Stimulated activated naive CD8-positive, alpha-beta T cell treated with anti-CD3 and anti-CD28 coated beads, Interleukin-15, amount 100 ng/mL, for 72 hours (primary cell): Measurements from ENCODE around the gene ZBP1.

ENCODE experiments used
- ATAC-seq: fragments of 150-1000 bp; cut with Tn5 transposase; 2 replicates; pipeline ENCODE4 v1.10.0; 2021; ENCODE audit warnings: mild to moderate bottlenecking, moderate library complexity
- DNase-seq, 2 donors: peaks; one replicate each; pipeline ENCODE4 v3.0.0; 2021 to 2022
- H3K27ac Mint-ChIP-seq, 2 donors: one replicate each; pipeline ENCODE4 v1.8.0; 2022; ENCODE audit warnings: mild to moderate bottlenecking in 2 of 2, mixed read lengths in 2 of 2, moderate library complexity in 2 of 2
- H3K27me3 Mint-ChIP-seq: one replicate; pipeline ENCODE4 v1.8.0; 2022; ENCODE audit warnings: mixed read lengths
- H3K4me1 Mint-ChIP-seq: one replicate; pipeline ENCODE4 v1.8.0; 2022; ENCODE audit warnings: mild to moderate bottlenecking, mixed read lengths
- H3K4me3 Mint-ChIP-seq, 2 donors: one replicate each; pipeline ENCODE4 v1.8.0; 2022; ENCODE audit warnings: mild to moderate bottlenecking in 2 of 2, mixed read lengths in 2 of 2, moderate library complexity in 1 of 2
- H3K9me3 Mint-ChIP-seq, 2 donors: one replicate each; pipeline ENCODE4 v1.8.0; 2022; ENCODE audit warnings: mixed read lengths in 2 of 2

Gene ZBP1

GRCh38 chr20:57618091-57618763 is 2.0 kb downstream of the ZBP1 start:
- ATAC-seq = no peak
- H3K9me3 Mint-ChIP-seq = no peaks in the 10 kb centered on the region
- peak overlapping the region; percentile 56 to 73 for H3K4me3 Mint-ChIP-seq
- no peaks in the 10 kb centered on the region for H3K27me3 Mint-ChIP-seq
- H3K27ac Mint-ChIP-seq = peak overlapping the region in 1 of 2 donors; percentile 49
- peak in 1 of 2 donors; percentile 36 for DNase-seq
- peaks cover 81% of the 10 kb centered on the region for H3K4me1 Mint-ChIP-seq

DNA sequence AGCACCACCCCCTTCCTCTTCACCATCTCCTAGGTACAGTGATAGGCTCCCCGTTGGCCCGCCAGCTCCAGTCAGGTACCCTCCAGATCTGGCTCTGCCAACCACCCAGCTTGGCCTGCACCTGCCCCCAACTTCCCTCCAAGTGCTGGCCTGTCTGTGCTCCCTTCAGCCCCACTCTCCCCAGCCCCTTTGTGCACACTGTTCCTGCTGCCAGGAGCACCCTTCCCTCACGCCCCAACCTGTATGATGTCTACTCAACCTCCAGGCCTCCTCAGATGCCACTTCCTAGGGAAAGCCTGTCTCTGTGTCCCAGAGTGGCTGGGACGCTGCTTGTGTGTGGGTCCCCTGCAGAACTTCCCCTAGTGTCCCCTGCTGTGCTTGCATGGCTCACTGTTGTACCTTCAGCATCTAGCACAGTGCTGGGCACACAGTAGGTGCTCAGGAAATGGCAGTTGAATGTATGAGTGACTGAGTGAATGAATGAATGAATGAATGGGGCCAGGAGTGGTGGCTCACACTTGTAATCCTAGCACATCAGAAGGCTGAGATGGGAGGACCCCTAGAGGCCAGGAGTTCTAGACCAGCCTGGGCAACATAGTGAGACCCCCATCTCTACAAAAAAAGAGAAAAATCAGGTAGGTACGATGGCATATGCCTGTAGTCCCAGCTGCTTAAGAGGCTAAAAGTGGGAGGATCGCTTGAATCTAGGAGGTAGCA is 3.0 kb downstream of the ZBP1 start:
- Mint-ChIP-seq H3K27me3 (no peaks in the 10 kb centered on the region), H3K4me1 (peaks cover 71% of the 10 kb centered on the region), H3K27ac (peak overlapping the region in 1 of 2 donors; percentile 64), H3K4me3 (no peak overlapping the region), H3K9me3 (no peaks in the 10 kb centered on the region)
- DNase-seq (no peak), ATAC-seq (no peak)

DNA sequence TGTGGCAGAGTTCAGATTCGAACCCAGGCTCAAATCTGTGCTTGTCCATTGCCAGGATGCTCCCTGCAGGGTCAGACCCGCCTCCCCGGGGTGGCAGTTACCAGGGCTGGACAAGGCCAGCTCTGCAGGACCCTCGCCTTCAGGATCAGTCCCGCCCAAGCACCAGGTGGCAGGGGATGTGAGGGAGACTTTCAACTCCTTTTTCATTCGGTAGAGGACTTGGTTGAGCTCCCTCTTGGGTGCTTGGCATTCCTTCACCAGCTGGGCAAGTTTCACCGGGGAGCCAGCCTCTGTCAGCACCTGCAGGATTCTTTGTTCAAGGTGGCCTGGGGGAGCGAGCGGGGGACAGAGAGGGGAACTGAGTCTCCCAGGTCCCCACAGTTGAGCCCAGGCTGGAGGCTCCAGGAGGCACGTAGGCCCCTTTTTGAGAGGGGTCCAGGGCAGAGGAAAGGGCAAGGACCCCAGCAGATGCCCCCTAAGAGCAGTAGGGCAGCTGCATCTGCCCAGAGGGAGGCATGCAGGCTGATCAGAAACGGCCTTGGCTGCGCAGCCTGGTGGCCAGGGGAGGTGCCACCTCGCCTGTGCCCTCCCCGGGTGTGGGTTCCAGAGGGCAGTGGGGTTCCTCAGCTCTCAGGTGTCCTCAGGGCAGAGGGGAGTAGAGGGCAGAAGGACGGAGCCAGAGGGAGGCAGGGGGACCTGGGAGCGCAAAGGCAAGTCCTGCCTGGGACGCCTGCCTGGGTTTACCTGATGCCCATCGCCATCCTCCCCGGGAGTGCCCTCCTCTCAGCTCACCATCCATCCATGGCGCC is 3.9 kb downstream of the ZBP1 start:
- H3K27me3 Mint-ChIP-seq = no peaks in the 10 kb centered on the region
- H3K4me3 Mint-ChIP-seq = no peak overlapping the region
- DNase-seq (peak in 1 of 2 donors; percentile 8), ATAC-seq (no peak)
- H3K4me1 Mint-ChIP-seq = peaks cover 62% of the 10 kb centered on the region
- H3K27ac Mint-ChIP-seq = no peak overlapping the region
- no peaks in the 10 kb centered on the region for H3K9me3 Mint-ChIP-seq

GRCh38 chr20:57615445-57615811 is 4.8 kb downstream of the ZBP1 start:
- no peak overlapping the region for H3K27ac Mint-ChIP-seq
- DNase-seq = no peak
- H3K9me3 Mint-ChIP-seq = no peaks in the 10 kb centered on the region
- ATAC-seq = no peak
- peaks cover 58% of the 10 kb centered on the region for H3K4me1 Mint-ChIP-seq
- H3K27me3 Mint-ChIP-seq = no peaks in the 10 kb centered on the region
- no peak overlapping the region for H3K4me3 Mint-ChIP-seq

GRCh38 chr20:57614490-57615444 is 5.5 kb downstream of the ZBP1 start:
- no peak for DNase-seq
- Mint-ChIP-seq H3K27me3 (no peaks in the 10 kb centered on the region), H3K9me3 (no peaks in the 10 kb centered on the region), H3K4me1 (peaks cover 52% of the 10 kb centered on the region), H3K27ac (no peak overlapping the region), H3K4me3 (no peak overlapping the region)
- no peak for ATAC-seq

DNA sequence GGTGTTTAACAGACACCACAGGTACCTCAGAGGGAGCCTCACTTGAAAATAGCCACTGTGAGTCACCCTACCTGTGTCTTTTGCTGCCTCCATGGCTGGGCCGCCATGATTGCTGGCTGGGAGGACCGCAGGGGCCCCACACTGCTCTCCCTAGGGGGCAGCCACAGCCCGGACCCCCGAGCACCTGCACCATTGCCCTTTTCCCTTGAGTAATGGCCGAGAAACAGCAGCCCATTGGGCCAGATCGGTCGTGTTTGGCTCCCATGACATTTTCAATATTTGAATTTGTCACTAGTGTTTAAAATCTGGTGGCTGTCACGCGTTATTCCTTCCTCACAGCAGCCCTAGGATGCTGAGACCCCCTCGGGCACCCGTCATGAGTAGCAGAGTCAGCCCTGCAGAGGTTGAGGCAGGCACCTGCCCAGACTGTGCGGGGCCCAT is 6.7 kb downstream of the ZBP1 start:
- no peak overlapping the region for H3K4me3 Mint-ChIP-seq
- DNase-seq = no peak
- H3K27ac Mint-ChIP-seq = no peak overlapping the region

DNA sequence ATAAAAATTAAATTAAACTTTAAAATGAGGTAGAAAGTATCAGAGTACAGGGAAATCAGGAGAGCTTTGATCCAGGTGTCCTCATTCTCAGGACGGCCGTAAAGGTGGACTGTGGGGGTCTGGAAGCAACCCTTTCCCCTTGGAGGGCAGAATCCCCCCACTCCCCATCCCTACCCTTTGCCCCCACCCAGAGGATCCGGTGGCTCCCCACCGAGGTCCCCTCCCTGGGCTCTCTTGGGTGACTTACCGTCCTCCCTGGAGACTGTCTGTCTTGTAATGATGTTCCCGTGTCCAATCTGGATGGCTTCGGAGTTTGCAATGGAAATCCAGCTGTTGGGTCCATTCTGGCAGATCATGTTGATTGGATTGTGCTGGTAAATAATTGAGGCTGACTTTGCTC is 7.3 kb downstream of the ZBP1 start:
- Mint-ChIP-seq H3K9me3 (no peaks in the 10 kb centered on the region), H3K4me3 (no peak overlapping the region), H3K4me1 (peaks cover 33% of the 10 kb centered on the region), H3K27ac (no peak overlapping the region), H3K27me3 (no peaks in the 10 kb centered on the region)
- no peak for DNase-seq
- ATAC-seq = no peak

More for the DNA sequence above, 6.7 kb downstream of the ZBP1 start:
- peaks cover 39% of the 10 kb centered on the region for H3K4me1 Mint-ChIP-seq
- ATAC-seq = no peak
- H3K27me3 Mint-ChIP-seq = no peaks in the 10 kb centered on the region
- no peaks in the 10 kb centered on the region for H3K9me3 Mint-ChIP-seq

GRCh38 chr20:57612436-57612835 is 7.8 kb downstream of the ZBP1 start:
- H3K4me3 Mint-ChIP-seq = no peak overlapping the region
- H3K27ac Mint-ChIP-seq = no peak overlapping the region
- no peaks in the 10 kb centered on the region for H3K9me3 Mint-ChIP-seq
- ATAC-seq (no peak), DNase-seq (no peak)
- H3K27me3 Mint-ChIP-seq = no peaks in the 10 kb centered on the region
- peaks cover 28% of the 10 kb centered on the region for H3K4me1 Mint-ChIP-seq

GRCh38 chr20:57611586-57612311 is 8.5 kb downstream of the ZBP1 start:
- Mint-ChIP-seq H3K4me3 (no peak overlapping the region), H3K9me3 (no peaks in the 10 kb centered on the region), H3K4me1 (peaks cover 21% of the 10 kb centered on the region), H3K27ac (no peak overlapping the region), H3K27me3 (no peaks in the 10 kb centered on the region)
- no peak for DNase-seq
- ATAC-seq = no peak

DNA sequence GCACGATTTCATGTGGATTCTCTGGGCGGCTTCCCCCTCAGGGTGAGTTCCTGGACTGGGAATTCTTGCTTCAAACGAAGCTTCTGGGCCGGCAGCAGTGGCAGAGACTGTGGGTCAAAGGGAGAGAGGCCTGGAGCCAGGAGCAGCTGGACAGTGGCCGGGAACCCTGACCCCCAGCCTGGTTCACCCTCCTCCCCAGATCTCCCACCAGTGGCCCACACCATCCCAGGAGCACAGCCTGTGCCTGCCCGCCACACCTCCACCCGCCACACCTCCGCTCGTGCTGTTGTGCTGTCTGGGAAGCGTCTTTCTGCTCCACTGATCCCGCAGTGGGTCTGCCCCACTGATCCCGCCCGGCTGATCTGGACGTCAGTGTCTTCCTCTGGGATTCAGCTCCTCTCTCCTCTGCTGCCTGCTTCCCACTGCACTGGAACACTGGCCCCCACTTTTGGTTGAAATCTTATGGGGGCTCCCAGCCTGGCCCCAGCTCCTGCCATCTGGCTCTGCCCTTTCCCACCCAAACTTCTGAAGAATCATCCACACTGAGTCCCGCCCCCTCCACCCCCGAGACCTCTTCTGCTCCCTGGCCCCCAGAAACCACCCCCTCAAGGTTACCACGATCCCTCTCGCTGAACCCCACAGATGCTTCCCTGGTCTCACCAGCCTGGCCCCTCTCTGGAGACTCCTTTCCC is 9.8 kb downstream of the ZBP1 start:
- H3K9me3 Mint-ChIP-seq = no peaks in the 10 kb centered on the region
- peaks cover 8% of the 10 kb centered on the region for H3K4me1 Mint-ChIP-seq
- H3K27me3 Mint-ChIP-seq = no peaks in the 10 kb centered on the region
- H3K4me3 Mint-ChIP-seq = no peak overlapping the region
- H3K27ac Mint-ChIP-seq = no peak overlapping the region
- no peak for ATAC-seq
- no peak for DNase-seq

- no peak overlapping the region for H3K4me3 Mint-ChIP-seq
- no peaks in the 10 kb centered on the region for H3K9me3 Mint-ChIP-seq
- no peak for ATAC-seq
- no peak overlapping the region for H3K27ac Mint-ChIP-seq
- peaks cover 11% of the 10 kb centered on the region for H3K4me1 Mint-ChIP-seq
- no peaks in the 10 kb centered on the region for H3K27me3 Mint-ChIP-seq
- DNase-seq = no peak
Measured at GRCh38 chr20:57609842-57610167, 10.4 kb downstream of the ZBP1 start.

GRCh38 chr20:57609086-57609841 is 11.0 kb downstream of the ZBP1 start:
- DNase-seq (no peak), ATAC-seq (no peak)
- no peaks in the 10 kb centered on the region for H3K9me3 Mint-ChIP-seq
- H3K27me3 Mint-ChIP-seq = no peaks in the 10 kb centered on the region
- H3K27ac Mint-ChIP-seq = peak overlapping the region in 1 of 2 donors; percentile 79
- H3K4me1 Mint-ChIP-seq = peaks cover 16% of the 10 kb centered on the region
- no peak overlapping the region for H3K4me3 Mint-ChIP-seq

DNA sequence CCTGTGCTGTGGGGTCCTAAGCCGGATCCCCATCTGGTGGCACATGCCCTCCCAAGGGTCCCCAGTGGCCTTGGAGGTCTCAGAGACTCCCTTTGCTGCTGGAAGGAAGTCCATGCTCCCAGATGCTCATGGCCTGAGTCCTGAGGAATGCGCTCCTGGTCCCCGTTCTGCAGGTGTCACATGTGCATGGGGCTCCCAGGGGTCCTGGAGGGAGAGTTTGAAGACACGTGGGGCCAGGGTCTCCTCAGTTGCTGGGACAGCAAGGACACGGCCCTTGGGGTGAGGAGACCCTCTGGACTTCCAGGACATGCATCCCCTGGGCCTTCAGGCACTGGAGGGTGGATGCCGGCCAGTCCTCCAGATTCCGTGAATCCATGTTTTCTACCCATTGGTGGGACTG is 11.7 kb downstream of the ZBP1 start:
- ATAC-seq (no peak), DNase-seq (no peak)
- Mint-ChIP-seq H3K27me3 (no peaks in the 10 kb centered on the region), H3K4me1 (peaks cover 17% of the 10 kb centered on the region), H3K27ac (no peak overlapping the region), H3K9me3 (no peaks in the 10 kb centered on the region), H3K4me3 (no peak overlapping the region)

DNA sequence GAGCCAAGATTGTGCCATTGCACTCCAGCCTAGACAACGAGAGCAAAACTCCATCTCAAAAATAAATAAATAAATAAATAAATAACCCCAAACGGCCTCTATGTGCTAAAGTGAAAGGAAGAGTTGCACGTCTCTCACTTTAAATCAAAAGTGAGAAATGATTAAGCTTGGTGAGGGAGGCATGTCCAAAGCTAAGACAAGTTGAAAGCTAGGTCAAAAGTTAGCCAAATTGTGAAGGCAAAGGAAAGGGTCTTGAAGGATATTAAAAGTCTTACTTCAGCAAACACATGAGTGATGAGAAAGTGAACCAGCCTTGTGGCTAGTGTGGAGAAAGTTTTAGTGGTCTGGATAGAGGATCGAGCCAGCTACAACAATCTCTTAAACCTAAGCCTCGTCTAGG is 14.3 kb downstream of the ZBP1 start:
- ATAC-seq (no peak), DNase-seq (no peak)
- no peaks in the 10 kb centered on the region for H3K27me3 Mint-ChIP-seq
- peaks cover 19% of the 10 kb centered on the region for H3K4me1 Mint-ChIP-seq
- H3K9me3 Mint-ChIP-seq = no peaks in the 10 kb centered on the region
- H3K27ac Mint-ChIP-seq = no peak overlapping the region
- H3K4me3 Mint-ChIP-seq = no peak overlapping the region
